ENCODE measurements around the gene TBC1D21. TPM values are rescaled to one million over a fixed set of nuclear protein-coding genes. Genes with fewer than 3 reads are reported as not detected.

Gene TBC1D21
- total RNA-seq, 1 donor from 2014 or later: not detected

GRCh38 chr15:73930790-73931281, 57.5 kb downstream of the TBC1D21 start:
- Mint-ChIP-seq H3K9me3 (ENCODE audit: unreplicated experiment) (no peaks in the 10 kb centered on the region), H3K4me1 (ENCODE audit: unreplicated experiment) (peaks cover 75% of the 10 kb centered on the region), H3K4me3 (ENCODE audit: unreplicated experiment) (peak overlapping the region; percentile 85), H3K36me3 (ENCODE audit: unreplicated experiment) (peaks cover 8% of the 10 kb centered on the region), H3K27me3 (ENCODE audit: unreplicated experiment) (no peaks in the 10 kb centered on the region), H3K27ac (ENCODE audit: unreplicated experiment) (peak overlapping the region; percentile 96)
- no peak for TF ChIP-seq CTCF (IDR thresholded peaks at IDR 0.05)
- DNase-seq (ENCODE audit: extremely low spot score, unreplicated experiment): no peak

- Mint-ChIP-seq H3K4me3 (ENCODE audit: unreplicated experiment) (peak overlapping the region; percentile 85), H3K36me3 (ENCODE audit: unreplicated experiment) (peaks cover 8% of the 10 kb centered on the region), H3K9me3 (ENCODE audit: unreplicated experiment) (no peaks in the 10 kb centered on the region), H3K4me1 (ENCODE audit: unreplicated experiment) (peaks cover 78% of the 10 kb centered on the region), H3K27ac (ENCODE audit: unreplicated experiment) (peak overlapping the region; percentile 96), H3K27me3 (ENCODE audit: unreplicated experiment) (no peaks in the 10 kb centered on the region)
- no peak for TF ChIP-seq CTCF (IDR thresholded peaks at IDR 0.05)
- DNase-seq (ENCODE audit: extremely low spot score, unreplicated experiment): no peak
These were observed 58.1 kb downstream of the TBC1D21 start for GRCh38 chr15:73931441-73931840.

GRCh38 chr15:73932381-73933191, 59.2 kb downstream of the TBC1D21 start:
- DNase-seq (ENCODE audit: extremely low spot score, unreplicated experiment): no peak
- Mint-ChIP-seq H3K9me3 (ENCODE audit: unreplicated experiment) (no peaks in the 10 kb centered on the region), H3K4me3 (ENCODE audit: unreplicated experiment) (no peak overlapping the region), H3K36me3 (ENCODE audit: unreplicated experiment) (peaks cover 8% of the 10 kb centered on the region), H3K27me3 (ENCODE audit: unreplicated experiment) (no peaks in the 10 kb centered on the region), H3K27ac (ENCODE audit: unreplicated experiment) (peak overlapping the region; percentile 44), H3K4me1 (ENCODE audit: unreplicated experiment) (peaks cover 88% of the 10 kb centered on the region)
- no peak for TF ChIP-seq CTCF (IDR thresholded peaks at IDR 0.05)

- H3K4me3 Mint-ChIP-seq (ENCODE audit: unreplicated experiment): no peak overlapping the region
- no peak for TF ChIP-seq CTCF (IDR thresholded peaks at IDR 0.05)
- H3K9me3 Mint-ChIP-seq (ENCODE audit: unreplicated experiment): no peaks in the 10 kb centered on the region
- DNase-seq (ENCODE audit: extremely low spot score, unreplicated experiment): no peak
- H3K27me3 Mint-ChIP-seq (ENCODE audit: unreplicated experiment): no peaks in the 10 kb centered on the region
- peak overlapping the region; percentile 43 for H3K27ac Mint-ChIP-seq (ENCODE audit: unreplicated experiment)
- H3K4me1 Mint-ChIP-seq (ENCODE audit: unreplicated experiment): peaks cover 88% of the 10 kb centered on the region
- peaks cover 11% of the 10 kb centered on the region for H3K36me3 Mint-ChIP-seq (ENCODE audit: unreplicated experiment)
These were observed 60.9 kb downstream of the TBC1D21 start for GRCh38 chr15:73934281-73934680.

- Mint-ChIP-seq H3K27me3 (ENCODE audit: unreplicated experiment) (no peaks in the 10 kb centered on the region), H3K36me3 (ENCODE audit: unreplicated experiment) (peaks cover 11% of the 10 kb centered on the region), H3K9me3 (ENCODE audit: unreplicated experiment) (no peaks in the 10 kb centered on the region), H3K4me1 (ENCODE audit: unreplicated experiment) (peaks cover 88% of the 10 kb centered on the region), H3K27ac (ENCODE audit: unreplicated experiment) (peak overlapping the region; percentile 88), H3K4me3 (ENCODE audit: unreplicated experiment) (no peak overlapping the region)
- TF ChIP-seq CTCF (IDR thresholded peaks at IDR 0.05): no peak
- DNase-seq (ENCODE audit: extremely low spot score, unreplicated experiment): no peak
These were observed 62.2 kb downstream of the TBC1D21 start for GRCh38 chr15:73935547-73935946.

Data from osteocyte (in vitro differentiated cells).